Measurements from ENCODE around the gene BCLAF1.

BCLAF1 gene, protein sequence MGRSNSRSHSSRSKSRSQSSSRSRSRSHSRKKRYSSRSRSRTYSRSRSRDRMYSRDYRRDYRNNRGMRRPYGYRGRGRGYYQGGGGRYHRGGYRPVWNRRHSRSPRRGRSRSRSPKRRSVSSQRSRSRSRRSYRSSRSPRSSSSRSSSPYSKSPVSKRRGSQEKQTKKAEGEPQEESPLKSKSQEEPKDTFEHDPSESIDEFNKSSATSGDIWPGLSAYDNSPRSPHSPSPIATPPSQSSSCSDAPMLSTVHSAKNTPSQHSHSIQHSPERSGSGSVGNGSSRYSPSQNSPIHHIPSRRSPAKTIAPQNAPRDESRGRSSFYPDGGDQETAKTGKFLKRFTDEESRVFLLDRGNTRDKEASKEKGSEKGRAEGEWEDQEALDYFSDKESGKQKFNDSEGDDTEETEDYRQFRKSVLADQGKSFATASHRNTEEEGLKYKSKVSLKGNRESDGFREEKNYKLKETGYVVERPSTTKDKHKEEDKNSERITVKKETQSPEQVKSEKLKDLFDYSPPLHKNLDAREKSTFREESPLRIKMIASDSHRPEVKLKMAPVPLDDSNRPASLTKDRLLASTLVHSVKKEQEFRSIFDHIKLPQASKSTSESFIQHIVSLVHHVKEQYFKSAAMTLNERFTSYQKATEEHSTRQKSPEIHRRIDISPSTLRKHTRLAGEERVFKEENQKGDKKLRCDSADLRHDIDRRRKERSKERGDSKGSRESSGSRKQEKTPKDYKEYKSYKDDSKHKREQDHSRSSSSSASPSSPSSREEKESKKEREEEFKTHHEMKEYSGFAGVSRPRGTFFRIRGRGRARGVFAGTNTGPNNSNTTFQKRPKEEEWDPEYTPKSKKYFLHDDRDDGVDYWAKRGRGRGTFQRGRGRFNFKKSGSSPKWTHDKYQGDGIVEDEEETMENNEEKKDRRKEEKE

DNA sequence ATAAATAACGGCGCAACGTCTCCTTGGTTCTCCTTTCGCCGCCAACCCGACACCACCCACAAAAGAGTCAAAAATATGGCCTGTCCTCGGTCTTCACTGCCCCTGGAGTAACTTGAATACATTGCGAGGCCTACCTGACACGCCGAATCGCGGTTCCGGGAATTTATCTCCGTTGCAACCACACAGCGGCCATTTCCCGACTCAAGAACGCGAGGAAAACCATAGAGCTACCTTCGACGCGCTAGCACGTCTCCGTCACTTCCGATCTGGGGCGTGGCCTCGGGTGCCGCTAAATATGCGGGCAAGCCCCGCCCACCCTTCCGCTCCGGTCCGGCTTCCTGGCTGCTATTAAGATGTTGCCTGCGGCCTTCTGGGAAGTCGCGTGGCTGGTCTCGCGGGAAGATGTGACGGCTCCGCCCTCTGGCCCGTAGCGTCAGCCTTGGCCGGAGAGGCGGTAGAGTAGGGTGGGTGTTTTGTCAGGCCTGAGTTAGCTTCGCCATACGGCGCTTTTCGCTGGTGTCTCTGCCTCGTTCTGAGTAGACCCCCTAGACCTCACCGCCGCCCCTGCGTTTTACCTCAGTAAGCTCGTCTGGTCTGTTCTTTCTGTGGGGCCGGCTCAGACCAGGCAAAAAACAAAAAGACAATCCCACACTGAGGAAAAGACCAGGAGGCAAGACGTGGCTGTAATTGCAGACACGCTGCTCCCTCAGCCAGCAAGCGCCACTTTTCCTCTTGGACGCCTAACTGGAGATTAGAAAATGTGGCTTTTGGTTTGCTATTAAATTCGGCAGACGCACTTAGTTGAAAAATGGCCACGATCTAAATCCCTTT is at the start of gene BCLAF1:
BCLAF1 (minus strand) TSS at position 268 of the 831 bp plus-strand sequence. CDS start 9,980 bp downstream, outside the sequence.
- peak; percentile 99 for DNase-seq (ENCODE audit: low read depth in 2 of 2)

DNA sequence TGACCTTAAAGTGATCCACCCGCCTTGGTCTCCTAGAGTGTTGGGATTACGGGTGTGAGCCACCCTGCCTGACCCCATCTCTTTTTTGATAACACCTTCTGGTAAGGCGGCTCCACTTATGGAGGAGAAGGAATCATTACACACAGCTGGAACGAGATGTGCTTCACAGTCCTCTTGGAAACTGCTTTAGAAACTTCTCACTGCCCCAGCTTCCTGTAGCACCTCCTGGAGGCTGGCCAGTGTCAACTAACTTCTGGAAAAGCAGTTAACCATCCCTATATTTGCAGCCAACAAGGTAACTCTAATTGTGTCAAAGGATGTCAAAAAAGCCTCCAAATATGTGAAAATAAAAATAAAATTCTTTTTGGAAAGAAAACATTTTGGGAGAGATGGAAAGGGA is 48.8 kb upstream of the BCLAF1 start:
- DNase-seq (ENCODE audit: low read depth in 2 of 2), result no peak

GRCh38 chr6:136337606-136338005 is 48.0 kb upstream of the BCLAF1 start:
- no peak for DNase-seq (ENCODE audit: low read depth in 2 of 2)

- DNase-seq (ENCODE audit: low read depth in 2 of 2), result no peak
These were observed 47.5 kb upstream of the BCLAF1 start for GRCh38 chr6:136337121-136337520.

DNA sequence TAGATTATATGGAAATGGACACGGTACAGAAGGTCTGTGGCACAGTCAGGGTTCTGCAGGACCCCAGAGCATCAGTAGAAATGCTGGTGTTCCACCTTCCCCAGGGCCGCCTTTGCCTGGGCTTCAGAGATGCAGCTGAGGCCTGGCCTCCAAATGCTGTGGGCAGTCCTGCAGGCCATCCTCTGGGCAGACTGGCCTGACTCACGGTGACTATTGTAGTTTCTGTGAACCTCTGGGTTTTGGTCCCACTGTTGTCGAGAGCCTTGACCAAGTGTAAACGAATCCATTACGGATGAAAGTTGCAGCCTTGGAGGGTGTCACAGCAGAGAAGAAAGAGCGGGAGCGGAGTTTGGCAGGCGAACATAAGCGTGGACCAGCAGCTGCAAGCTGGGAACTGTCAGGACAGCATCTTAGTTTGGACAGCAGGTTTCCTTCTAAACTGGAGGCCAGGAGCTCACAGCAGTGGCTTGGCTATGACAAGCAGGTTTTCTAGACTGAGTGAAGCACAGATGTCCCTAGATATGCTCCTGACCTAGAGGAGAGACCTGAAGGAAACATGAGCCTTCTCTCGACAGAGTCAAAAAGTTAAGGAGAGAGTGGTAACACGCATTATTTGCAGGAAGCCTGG is 46.2 kb upstream of the BCLAF1 start:
- no peak for DNase-seq (ENCODE audit: low read depth in 2 of 2)

- DNase-seq (ENCODE audit: low read depth in 2 of 2), result no peak
These were observed 45.2 kb upstream of the BCLAF1 start for GRCh38 chr6:136334853-136335252.

GRCh38 chr6:136334465-136334846 is 44.8 kb upstream of the BCLAF1 start:
- DNase-seq (ENCODE audit: low read depth in 2 of 2), result no peak

- no peak for DNase-seq (ENCODE audit: low read depth in 2 of 2)
These were observed 44.3 kb upstream of the BCLAF1 start for GRCh38 chr6:136333824-136334464.

DNA sequence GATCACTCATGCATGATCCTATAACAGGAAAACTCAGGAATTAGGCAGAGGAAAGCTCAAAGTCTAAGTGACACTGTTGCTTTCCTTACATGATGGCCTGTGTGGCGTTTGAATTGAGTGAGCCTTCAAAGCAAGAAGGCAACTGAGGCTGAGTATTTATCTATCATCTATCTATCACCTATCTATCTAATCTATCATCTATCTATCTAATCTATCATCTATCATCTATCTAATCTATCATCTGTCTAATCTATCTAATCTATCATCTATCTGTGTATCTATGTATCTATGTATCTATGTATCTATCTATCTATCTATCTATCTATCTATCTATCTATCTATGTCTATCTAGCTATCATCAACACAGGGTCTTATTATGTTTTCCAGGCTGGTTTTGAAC is 41.8 kb upstream of the BCLAF1 start:
- DNase-seq (ENCODE audit: low read depth in 2 of 2), result no peak

GRCh38 chr6:136330634-136331033 is 41.0 kb upstream of the BCLAF1 start:
- DNase-seq (ENCODE audit: low read depth in 2 of 2), result no peak

- DNase-seq (ENCODE audit: low read depth in 2 of 2), result no peak
These were observed 36.5 kb upstream of the BCLAF1 start for GRCh38 chr6:136326038-136326553.

- DNase-seq (ENCODE audit: low read depth in 2 of 2), result no peak
These were observed 35.2 kb upstream of the BCLAF1 start for GRCh38 chr6:136324686-136325380.

DNA sequence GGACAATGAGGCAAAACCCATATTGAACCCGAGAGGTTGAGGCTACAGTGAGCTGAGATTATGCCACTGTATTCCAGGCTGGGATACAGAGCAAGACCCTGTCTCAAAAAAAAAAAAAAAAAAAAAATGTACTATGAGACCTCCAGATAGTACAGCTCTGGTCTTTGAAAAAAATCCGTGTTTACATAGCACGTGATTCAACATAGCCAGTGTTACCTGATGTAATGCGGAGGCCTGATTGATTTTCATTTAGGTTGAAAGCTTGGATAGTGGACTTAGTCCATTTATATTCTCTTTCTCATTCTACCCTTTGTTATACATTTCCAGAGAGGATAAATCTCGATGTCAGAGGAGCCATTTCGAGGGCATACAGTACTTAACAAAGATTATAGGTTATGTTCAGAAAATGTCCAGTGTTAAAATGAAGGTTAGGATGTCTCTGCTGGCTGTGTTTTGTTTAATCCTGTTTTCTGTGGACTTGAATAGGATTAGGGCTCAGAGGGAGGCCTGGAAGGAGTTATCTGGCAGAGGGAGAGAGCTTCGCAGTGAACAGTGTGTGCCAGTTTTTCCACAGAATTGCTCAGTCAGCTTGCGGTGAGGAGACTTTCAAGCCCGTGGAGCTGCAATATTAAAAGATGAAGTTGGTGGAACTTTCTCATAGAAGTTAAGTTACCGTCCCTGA is 33.9 kb upstream of the BCLAF1 start:
- no peak for DNase-seq (ENCODE audit: low read depth in 2 of 2)

- DNase-seq (ENCODE audit: low read depth in 2 of 2), result no peak
These were observed 30.1 kb upstream of the BCLAF1 start for GRCh38 chr6:136319732-136320131.

- DNase-seq (ENCODE audit: low read depth in 2 of 2), result no peak
These were observed 29.0 kb upstream of the BCLAF1 start for GRCh38 chr6:136318676-136319075.

DNA sequence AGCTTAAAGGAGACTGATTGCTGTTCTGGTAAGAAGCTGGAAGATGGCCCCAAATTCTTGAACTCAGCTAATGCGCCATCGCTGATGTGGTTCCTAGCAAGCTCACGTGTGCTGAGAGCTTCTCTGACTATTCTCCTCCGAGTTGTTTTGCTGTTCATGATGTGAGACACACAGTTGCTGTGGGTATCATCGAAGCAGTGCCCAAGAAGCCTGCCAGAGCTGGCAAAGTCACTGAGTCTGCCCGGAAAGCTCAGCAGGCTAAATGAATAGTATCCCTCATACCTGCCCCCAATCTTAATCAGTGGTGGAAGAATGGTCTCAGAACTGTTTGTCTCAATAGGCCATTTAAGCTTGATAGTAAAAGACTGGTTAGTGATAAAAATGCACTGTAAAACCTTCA is 28.3 kb upstream of the BCLAF1 start:
- no peak for DNase-seq (ENCODE audit: low read depth in 2 of 2)

- peak; percentile 20 to 38 for DNase-seq (ENCODE audit: low read depth in 2 of 2)
These were observed 27.5 kb upstream of the BCLAF1 start for GRCh38 chr6:136317021-136317694.

DNA sequence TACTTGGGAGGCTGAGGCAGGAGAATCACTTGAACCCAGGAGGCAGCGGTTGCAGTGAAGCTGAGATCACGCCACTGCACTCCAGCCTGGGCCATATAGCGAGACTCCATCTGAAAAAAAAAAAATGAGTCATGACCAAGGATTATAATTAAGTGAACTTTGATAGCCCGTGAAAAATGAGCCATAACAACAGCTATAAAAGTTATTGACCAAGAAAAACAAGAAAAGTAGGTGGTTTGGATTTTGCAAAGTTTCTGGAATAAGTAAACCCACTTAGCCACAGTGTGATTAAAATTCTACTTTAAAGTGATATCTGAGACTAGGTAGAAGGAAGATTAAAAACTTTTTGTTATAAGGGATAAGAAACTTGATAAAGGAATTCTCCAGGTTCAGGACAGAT is 25.9 kb upstream of the BCLAF1 start:
- no peak for DNase-seq (ENCODE audit: low read depth in 2 of 2)

DNA sequence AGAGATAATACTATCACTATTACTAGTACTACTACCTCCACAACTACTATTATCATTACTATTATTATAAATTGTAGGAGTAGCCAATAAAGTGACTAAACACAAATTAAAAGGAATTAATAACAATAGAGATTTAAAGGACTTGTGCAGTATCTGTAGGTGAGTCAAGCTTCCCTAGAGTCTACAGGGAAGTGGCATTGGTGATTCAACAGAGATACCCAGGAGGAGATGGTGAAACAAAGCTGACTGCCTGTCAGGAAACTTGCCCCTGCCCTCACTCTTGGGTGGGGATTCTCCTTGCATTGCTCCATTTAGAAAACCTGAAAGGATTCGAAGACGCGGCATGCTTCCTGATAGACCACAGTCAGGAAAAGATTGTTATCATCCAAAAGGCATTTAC is 23.3 kb upstream of the BCLAF1 start:
- DNase-seq (ENCODE audit: low read depth in 2 of 2), result no peak

All from stimulated activated CD8-positive, alpha-beta memory T cell treated with anti-CD3 and anti-CD28 coated beads, Interleukin-7, amount 100 ng/mL, for 4 hours (primary cell).